HG03442 (cell line): ENCODE results near the gene TMEM72.

Experiments
- ATAC-seq: cut with Tn5 transposase; IDR thresholded peaks from one replicate; pipeline ENCODE4 v1.9.1; 2021; ENCODE audit warnings: mild to moderate bottlenecking, moderate library complexity; ENCODE audit not compliant: unreplicated experiment

TMEM72 gene

DNA sequence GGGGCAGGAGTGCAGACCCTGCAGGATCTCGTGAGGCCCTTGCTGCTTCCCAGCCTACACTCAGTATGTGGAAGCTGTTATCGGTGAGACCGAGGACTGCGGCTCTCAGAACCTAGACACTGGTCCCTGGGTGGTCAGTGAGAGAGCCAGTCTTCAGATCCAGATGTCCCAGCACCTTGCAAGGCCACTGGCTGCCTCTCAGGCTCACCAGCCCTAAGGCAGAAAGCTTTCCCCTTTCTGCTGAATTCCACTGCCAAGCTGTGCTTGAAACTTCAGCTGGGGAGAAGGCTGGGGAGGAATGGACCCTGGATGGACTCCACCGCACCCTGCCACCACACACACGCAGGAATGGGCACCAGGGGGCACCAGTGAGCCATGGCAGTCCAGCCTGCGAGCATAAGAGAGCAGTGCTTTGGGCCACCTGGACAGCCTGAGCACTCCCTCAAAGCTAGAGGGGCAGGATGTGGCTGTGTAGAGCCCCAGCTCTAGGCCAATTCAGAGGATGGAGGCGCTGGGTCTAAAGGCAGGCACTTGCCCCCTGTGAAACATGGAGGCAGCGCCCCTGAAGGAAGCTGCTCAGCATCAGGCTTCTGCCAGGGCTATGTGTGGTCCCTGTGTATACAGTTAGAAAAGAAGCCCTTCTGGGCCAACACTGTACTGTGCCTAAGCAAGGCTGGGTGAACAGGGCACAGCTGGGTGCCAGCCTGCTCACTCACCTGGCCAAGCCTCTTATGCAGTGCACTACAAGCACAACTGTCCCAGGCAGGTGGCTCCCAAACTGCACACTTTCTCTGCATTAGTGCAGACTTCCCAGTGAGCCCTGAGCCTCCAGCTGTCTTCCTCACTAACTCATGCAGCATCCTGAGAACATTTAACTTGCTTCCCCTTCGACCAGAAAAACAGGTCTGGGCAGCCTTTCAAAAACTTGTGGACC is 21.6 kb downstream of the TMEM72 start:
- peak; percentile 94 for ATAC-seq

DNA sequence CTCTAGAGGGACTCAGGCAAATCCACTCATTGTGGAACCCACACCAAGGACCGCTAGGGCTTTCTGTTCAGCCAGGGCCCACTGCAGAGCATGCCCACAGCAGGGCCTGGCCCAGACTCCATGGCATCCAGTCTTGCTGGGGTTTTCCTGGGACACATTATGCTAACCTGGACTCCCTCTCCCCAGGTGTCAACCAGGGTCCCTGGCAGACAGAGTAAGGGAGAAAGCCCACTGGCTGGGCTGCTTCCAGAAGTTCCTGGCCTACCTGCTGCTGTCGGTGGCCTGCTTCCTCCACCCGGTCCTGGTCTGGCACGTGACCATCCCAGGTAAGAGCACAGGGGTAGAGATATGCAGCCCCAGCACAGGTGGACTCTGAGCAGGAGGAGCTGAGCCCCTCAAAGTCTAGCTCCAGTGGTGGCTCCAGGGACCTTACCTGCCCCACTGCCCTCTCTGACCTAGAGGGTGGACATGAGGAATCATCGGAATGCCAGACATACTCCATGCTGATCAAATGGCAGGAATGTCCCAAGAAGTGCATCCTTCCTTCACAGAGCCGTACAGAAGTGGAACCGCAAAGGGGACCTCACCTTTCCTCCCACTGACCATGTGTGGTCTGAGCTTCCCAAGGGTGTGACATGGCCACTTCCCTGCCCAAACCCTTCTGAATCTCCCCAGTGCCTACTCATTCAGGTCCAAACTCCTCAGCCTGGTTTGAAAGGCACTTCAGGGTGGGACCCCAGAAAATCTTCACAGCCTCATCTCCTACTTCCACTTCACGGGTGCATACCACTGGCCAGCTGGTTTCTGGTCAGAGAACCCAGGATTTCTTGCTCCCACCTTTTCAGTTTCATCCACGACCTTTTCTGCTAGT is 22.5 kb downstream of the TMEM72 start:
- no peak for ATAC-seq

DNA sequence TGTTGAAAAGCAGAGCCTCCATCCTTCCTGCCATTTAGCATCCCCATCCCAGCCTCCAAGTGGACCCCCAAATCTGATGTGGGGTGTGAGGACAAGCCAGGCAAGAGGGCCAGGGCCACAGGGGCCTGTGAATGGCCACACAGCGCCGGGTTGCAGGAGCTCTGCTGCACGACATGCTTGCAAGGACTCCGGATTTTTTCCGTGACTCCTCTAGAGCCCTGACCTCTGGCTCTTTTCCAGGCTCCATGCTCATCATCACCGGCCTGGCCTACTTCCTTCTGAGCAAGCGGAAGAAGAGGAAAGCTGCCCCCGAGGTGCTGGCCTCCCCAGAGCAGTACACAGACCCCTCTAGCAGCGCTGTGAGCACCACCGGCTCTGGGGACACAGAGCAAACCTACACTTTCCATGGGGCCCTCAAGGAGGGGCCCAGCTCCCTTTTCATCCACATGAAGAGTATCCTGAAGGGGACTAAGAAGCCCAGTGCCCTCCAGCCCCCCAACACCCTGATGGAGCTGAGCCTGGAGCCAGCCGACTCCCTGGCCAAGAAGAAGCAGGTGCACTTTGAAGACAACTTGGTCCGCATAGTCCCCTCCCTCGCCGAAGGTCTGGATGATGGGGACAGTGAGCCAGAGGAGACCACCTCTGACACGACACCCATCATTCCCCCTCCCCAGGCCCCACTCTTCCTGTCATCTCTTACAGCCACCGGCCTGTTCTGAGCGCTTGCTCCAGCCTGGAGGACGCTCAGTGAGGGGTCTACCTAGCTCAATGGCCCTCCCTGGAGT is 23.5 kb downstream of the TMEM72 start:
- ATAC-seq, result no peak

DNA sequence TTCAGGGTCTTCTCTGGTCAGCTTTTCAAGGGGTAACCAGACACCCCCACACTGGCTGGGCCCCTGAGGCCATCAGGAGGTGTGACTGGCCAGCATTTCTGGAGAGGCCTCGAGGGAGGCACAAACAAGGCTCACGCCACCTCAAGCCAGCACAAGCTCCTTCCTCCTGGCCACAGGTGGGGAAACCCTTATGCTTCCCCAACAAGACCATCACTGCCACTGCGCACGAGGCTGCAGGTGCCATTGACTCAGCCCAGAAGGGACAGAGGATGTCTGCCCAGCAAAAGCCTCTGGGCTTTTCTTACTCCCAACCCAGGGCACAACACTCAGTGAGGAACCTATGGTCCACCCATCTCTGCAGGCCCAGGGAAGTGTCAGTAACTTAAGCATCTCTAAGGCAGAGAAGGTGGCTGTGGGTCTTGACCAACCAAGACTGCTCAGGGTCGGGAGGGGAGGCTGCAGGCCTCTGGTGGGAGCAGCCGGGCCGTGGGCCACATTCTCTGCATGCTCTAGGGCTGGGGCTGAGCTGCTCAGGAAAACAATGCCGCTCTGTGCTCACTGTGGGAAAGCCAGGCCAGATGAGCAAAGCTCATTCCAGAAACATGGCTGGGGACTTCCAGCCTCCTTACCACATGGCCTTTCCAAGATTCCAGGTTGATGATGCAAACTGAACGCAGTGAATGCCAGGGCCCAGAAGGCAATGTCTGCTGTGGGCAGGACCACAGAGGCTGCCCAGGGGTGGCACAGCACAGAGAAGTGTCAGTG is 24.2 kb downstream of the TMEM72 start:
- ATAC-seq, result no peak

DNA sequence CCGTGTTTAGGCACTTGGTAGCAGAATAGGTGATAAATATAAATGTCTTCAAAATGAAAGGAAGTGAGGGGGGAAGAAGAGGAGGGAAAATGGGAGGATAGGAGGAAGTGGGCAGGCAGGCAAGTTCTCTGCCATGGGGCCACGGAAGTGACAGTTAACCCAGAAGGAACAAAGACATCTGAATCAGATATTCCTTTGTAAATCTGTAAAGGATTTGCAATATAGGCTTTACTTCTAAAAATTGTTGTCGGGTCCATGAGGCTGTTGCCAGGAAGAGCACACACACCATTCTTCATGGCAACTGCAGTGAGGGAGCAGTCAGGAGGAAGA is 24.8 kb downstream of the TMEM72 start:
- no peak for ATAC-seq

DNA sequence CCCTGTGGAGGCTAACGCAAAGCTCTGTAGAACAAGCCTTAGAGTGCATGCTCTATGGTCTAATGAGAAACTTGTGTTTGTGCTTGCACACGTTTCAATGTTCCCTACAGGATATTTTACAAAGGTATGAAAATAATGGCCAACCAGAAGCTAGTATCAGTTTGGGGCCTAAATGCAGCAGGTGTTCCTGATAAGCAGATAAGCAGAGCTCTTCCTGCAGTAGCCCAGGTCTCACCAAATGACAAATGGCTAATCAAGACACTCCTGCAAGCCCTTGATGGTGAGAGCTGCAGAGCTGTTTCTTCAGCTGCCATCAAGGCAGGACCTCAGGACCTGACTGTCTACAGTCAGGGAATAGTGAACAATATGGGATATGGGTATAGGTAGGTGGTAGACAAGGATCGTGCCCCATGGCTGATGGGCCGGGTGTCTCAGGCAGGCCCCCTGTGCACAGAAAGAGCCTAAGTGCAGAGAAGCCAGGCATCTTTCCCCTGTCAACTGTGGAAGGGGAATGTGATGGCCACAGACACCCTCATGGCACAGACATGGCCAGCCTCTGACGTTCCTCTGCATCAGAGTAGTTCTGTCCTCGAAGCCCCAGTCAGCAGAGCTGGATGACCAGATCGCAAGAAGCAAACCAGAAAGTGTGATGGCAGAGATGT is 25.3 kb downstream of the TMEM72 start:
- no peak for ATAC-seq

DNA sequence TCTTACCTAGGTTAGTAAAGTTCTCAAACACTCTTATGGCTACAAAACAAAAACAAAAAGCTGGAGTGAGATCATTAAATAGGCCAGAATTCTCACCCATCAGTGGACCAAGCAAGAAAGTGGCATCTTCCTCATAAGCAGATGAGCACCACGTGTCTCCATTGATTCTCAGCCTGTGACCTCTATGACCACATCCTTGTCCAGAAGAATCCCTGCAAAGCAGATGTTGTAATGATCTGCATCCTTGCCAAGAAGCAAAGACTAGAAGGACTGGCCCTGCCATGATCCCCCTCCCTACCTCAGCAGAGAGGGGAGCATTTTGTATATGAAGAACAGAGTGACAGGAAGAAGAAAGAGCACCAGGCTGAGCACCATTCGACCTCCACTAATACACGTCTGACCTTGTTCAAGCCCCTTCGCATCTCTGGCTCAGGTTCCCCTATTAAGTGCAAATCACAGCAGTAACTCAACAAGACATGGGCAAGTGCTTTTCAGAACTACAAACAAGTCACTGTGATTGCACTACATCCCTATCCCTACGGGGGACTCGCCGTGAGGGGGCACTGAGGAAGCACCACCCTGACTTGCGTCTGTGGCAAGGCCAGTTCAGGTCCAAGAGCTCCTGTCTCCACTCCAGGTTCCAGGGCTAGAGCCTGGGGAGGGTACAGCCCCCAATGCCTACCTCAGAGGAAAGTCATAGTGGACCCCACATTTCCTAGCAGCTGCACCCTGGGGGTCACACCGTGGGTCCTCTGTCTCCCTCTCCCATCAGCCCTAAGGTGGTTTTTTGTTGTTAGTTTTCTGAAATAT is 26.3 kb downstream of the TMEM72 start:
- ATAC-seq, result no peak

DNA sequence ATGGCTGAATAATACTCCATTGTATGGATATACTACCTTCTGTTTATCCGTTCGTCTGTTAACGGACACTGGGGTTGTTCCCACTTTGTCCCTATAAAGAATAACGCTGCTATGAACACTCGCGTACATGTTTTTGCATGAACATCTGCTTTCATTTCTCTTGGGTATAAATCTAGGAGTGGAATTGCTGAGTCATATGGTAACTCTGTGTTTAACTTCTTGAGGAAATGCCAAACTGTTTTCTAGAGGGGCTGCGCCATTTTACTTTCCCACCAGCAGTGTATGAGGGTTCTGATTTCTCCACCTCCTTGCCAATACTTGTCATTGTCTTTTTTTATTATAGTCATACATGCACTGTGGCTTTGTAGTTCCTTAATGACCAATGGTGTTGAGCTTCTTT is 27.8 kb downstream of the TMEM72 start:
- no peak for ATAC-seq

DNA sequence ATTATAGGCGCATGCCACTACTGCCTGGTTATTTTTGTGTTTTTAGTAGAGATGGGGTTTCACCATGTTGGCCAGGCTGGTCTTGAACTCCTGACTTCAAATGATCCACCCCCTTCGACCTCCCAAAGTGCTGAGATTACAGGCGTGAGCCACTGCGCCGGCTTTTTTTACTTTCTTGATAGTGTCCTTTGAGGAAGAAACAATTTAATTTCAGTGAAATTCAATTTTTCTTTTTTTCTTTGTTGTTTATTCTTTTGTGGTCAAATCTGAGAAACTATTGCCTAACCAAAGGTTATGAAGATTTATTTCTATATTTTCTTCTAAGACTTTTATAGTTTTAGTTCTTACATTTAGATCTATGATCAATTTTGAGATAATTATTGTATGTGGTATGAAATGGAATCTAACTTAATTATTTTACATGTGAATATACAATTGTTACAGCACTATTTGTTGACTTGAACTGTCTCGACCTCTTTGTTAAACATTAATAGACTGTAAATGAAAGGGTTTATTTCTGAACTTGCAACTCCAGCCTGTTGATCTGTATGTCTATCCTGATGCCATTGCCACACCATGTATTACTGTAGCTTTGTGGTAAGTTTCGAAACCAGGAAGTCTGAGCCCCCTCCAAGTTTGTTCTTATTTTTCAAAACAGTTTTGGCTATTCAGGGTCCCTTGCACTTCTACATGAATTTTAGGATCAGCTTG is 28.7 kb downstream of the TMEM72 start:
- no peak for ATAC-seq

DNA sequence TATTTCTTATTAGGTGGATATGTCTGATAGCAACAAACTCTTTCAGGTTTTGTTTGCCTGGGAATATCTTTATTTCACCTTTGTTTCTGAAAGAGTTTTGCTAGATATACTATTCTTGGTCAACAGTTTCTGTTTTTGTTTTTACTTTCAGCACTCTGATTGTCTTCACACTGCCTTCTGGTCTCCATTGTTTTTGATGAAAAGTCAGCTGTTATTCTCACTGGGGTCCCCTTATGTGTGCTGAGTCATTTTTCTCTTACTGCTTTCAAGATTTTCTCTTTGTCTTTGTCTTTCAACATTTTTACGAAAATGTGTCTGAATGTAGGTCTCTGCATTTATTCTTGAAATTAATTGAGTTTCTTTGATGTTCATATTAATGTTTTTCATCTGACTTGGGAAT is 33.2 kb downstream of the TMEM72 start:
- no peak for ATAC-seq

DNA sequence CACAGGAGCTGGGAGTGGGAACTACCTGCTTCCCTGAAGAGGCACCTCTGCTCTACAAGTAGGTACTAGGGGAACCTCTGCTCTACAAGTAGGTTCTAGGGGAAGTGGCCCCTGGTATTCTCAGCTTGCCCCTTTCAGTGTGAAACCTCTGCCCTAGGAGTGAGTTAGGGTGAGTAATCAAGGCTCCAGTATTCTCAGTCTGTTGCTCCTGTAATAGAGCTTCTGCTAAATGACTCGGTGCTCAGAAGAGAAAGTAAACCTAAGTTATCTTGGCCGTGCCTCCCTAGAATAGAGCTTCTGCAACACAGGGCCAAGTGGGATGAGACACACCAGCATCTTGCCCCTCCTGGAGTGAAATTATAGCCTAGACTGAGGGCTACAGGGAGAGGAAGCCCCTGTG is 35.1 kb downstream of the TMEM72 start:
- ATAC-seq, result peak; percentile 79

DNA sequence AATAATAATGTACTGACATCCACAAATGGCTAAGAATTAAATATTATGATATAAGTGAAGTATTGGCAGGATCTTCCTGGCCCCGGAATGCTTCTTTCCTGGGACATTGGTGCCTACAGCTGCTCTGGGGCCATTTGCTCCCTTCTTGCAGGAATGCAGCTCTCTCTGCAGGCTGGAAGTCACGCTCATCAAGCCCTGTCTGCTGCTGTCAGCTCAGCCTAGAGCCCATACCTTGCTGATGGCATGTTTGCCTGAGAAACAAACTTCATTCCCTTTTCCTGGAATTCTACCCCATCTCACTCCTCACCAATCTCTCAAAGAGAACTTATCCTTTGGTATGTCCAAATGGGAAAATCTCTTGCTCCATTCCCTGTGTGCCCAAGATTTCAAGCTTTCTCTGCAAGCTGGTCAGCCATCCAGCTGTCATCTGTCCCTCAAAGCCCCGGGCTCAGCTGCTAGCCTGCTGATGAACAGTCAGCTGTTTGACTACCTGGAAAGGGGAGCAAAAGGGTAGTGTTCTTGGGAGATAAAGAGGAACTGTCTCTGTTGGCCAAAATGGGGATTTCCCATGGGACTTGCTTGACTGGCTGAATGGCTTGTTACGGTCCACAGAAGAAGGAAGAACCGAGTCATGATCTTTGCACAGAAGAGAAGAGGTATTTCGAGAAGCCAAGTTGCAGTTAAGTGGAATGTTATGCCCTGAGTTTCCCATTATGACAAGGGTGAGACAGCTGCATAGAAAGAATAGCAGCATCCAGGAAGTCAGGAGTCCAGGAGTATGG is 36.4 kb downstream of the TMEM72 start:
- ATAC-seq, result peak; percentile 59

DNA sequence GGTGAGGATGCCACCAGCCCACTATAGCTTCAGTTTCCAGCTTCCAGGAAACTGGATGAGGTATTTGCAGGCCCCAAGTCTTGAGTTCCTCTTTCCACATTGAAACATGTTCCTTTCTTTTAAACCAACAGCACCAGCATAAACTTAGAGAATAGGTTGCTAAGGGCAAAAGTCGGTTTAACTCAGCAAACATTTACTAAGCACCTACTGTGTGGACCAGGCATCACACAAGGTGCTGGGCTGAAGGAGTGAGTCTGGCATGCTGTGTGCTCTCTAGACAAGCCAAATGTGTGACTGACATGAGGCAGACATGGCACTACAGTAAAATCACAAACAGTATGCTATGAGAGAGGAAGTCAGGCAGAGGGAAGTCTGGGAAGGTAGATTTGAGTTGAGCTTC is 37.5 kb downstream of the TMEM72 start:
- no peak for ATAC-seq

DNA sequence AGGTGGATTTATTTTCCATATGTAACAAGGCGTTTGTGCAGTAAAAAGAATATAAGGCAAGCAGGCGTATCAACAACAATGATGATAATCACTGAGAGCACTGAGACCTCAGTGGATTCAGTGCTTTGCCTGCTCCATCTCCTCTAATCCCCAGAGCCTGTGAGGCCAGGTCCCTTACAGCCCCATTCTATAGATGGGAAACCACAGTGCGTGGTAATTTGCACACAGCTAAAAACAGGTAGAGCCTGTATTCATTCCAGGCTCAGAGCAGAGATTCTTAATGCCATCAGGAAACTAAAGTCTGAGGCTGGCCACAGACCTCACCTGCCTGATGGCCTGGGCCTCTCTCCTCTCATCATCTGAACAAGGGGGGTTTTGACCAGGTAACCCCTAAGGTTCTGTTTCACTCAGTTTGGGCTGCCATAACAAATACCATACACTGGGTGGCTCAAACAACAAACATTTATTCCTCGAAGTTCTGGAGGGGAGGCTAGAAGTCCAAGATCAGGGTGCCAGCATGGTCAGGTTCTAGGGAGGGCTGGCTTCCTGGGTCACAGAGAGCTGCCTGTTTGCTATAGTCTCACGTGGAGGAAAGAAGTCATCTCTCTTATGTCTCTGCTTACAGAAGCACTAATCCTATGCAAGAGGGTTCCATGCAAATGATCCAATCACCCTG is 38.1 kb downstream of the TMEM72 start:
- no peak for ATAC-seq

DNA sequence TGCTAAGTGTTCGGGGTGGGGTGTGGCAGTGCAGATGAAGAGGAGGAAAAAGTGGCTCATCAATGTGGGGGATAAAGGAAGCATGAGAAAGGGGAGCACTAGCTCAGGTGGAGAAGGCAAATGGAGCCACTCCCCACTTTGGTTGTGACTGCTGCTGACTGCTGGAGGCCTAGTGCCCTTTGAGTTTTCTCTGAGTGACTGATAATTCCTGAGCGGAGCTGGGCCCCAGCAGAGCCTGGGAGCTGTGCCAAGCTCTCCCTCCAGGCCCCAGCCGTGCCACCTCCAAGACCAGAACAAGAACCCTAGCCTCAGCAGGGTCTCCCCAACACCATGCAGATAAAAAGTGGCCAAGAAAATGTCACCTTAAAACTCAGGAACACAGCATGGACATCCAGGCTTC is 38.8 kb downstream of the TMEM72 start:
- ATAC-seq, result no peak

DNA sequence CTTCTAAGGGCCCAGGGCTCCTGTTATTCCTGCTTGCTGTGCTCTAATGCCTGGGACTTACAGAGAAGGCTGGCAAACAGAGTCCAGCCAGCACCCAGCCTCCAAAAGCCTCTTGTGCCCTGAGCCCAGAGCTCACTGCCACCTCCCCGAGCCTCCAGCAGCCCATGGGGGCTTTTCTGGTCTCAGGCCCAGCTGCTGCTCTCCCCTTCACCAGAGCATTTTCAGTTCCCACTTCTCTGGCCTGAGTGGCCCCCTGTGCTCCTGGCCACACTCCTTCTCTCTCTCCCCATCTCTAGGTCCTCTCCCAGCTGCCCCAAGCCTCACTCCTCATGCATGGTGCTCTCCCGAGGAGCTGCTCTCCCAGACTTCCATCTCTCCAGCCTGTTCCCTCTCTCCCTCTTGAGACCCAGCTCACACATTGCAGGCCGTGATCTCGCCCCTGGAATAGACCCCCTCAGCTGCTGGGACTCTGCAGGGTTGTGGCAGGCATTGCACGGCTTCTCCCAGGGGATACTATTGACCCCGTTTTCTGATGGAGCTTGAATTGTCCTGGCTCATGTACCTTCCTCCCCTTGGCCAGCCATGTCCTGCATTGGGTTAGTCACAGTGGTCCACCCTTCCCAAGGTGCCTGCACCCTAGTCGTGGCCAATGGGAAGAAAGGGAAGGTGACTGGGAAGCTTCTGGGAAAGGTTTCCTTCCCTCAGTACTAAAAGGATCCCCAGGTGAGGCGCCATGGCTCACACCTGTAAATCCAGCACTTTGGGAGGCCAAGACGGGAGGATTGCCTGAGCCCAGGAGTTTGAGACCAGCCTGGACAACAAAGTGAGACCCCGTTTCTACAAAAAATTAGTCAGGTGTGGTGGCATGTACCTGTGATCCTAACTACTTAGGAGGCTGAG is 39.4 kb downstream of the TMEM72 start:
- ATAC-seq, result no peak
